Activated CD4-positive, CD25-positive, alpha-beta regulatory T cell treated with anti-CD3 and anti-CD28 coated beads, Interleukin-2, amount 50 U/mL, for 24 hours (primary cell): ENCODE results near the gene DMBX1.

ENCODE experiments used
- ATAC-seq, 2 donors: fragments of 150-1000 bp; cut with Tn5 transposase; one replicate each; pipeline ENCODE4 v1.10.0; 2021; ENCODE audit warnings: mild to moderate bottlenecking in 1 of 2, moderate library complexity in 1 of 2

The DMBX1 gene

GRCh38 chr1:46526013-46526690 lies 36.5 kb downstream of the DMBX1 start:
- no peak for ATAC-seq

DNA sequence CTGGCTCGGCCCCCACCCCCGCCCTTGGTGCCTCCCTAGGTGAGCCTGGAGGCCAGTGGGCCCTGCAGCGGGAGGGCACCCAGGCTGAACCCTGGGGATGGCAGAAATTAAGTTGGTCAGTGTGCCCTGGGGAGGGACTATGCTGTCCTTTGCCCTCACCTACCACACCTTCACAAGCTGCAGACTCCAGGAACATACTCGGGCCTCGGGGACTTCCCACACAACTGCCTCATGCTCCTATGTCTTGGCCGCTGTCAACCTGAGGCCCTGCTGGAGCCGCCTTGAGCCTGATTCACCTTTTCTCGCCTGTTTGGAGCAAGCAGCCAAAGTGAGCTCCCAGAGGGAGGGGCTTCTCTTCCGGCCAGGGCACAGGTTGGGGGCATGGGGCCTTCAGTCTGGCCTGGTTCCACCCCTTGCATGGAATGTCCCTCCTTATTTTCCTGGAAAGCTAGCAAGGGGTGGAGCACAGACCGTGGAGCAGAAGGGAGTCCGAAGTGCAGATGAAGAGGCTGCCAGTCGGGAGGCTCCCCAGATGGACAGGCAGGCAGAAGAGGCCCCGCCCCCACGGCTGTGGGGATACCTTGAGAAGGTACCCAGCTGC lies 37.2 kb downstream of the DMBX1 start:
- no peak for ATAC-seq

GRCh38 chr1:46527474-46528296 lies 38.0 kb downstream of the DMBX1 start:
- peak; percentile 52 to 66 for ATAC-seq

DNA sequence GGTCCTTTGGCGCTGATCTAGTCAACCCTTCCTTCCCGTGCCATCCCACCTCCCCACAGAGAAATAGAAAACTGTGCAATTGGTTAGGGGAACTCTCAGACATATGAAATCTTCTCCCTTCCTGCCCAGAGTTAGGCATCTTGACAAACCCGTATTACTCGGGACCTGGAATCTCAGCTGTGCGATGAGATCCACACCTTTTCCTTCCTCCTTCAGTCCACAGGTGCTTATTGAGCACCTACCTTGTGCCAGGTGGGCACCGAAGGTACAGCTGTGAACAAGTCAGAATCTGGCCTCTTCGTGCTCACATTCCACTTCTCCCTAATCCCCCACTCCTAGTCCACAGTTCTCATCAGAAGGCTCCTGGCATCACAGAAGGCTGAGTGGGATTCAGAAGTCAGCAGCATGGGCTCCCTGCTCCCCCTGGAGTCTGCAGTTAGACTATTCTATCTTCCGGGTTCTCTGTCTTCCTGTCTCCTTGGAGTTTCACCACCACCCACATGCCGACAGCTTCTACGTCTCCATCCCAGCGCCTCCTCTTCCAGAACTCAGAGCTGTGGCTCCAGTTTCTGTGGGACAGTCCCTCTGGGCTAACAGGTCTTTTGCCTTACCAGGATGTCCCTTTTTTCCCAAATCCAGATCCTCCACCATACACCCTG lies 38.8 kb downstream of the DMBX1 start:
- ATAC-seq: no peak

DNA sequence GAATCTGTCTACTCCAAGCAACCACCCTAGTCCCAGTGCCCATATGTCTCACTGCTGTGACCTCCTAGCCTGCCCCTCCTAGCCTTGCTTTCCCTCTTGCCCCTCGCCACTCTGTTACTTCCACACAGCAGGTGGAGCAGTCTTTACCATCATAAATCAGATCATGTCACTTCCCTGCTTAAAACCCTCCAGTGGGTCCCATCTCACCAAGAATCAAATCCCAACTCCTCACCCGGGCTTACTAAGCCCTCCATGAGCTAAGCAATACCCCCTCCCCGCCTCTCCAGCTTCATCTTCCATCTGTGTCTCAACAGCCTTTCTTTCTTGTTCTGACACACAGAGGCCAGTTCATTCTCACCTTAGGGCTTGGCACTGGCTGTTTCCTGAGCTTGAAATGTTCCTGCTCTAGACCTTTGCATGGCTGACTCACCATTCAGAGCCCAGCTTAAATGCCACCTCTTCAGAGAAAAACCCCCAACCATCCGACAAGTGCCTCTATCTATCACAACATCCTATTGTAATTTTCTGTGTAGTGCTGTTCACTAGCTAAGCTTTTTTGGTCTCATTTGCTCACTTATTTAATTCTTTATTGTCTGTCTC lies 39.5 kb downstream of the DMBX1 start:
- ATAC-seq: peak; percentile 46 to 56

GRCh38 chr1:46530311-46530710 lies 40.7 kb downstream of the DMBX1 start:
- ATAC-seq: no peak

DNA sequence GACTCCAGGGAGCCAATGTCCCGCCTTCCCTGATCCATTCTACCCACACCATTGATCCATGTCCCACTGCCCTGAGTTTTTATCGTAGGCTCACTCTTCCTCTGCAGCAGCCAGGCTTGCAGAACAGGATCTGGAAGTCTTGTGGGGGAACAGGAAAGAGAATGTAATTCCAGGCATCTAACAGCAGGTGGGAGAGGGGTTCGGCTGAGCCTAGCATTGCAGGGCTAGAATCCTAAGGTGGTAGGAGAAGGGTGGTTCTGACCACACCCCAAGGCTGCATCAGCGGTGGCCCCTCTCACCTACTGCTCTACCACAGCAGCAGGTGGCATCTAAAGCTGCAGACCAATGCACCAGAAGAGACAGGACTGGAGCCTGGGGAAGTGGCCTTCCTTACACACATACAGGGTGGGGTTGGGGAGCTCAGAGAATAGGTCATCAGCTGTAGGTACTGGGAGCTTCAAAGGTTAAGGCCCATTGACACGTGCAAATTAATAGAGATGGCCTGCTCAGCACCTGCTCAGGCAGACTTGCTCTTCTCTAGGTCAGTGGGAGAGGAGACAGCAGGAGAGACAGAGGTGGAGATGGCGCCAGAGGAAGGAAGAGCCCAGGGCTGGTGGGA lies 41.3 kb downstream of the DMBX1 start:
- ATAC-seq: no peak

GRCh38 chr1:46532095-46532494 lies 42.5 kb downstream of the DMBX1 start:
- ATAC-seq: no peak

DNA sequence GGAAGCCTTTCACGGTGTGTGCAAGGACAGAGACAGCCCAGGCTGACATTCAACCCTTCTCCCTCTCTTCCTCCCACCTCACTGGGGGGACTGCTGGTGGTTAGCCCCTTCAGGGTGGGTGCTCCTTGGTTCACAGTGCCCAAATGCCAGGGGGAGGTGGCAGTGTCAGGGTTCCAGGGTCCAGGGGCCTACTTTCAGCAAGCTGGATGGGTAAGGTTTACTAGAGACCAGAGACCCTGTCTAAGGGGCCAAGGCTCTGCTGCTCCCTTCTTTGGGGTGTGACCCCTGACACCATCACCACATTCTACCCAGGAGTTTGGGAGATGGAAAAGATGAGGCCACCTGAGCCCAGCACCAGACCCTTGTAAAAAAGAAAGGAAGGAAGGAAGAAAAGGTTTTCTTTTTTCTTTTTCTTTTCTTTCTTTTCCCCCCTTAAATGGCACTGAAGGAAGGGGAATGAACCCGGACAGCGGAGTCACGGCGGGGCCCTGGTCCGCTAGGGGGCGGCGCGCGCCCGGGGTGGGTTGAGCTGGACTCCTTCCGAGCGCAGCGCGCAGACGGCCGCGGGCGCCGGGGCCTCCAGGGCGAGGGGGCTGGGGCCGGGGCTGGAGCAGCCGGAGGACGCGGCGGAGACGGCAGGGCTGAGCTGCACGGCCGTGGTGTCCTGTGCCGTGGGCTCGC lies 43.0 kb downstream of the DMBX1 start:
- ATAC-seq: peak; percentile 69 to 79

DNA sequence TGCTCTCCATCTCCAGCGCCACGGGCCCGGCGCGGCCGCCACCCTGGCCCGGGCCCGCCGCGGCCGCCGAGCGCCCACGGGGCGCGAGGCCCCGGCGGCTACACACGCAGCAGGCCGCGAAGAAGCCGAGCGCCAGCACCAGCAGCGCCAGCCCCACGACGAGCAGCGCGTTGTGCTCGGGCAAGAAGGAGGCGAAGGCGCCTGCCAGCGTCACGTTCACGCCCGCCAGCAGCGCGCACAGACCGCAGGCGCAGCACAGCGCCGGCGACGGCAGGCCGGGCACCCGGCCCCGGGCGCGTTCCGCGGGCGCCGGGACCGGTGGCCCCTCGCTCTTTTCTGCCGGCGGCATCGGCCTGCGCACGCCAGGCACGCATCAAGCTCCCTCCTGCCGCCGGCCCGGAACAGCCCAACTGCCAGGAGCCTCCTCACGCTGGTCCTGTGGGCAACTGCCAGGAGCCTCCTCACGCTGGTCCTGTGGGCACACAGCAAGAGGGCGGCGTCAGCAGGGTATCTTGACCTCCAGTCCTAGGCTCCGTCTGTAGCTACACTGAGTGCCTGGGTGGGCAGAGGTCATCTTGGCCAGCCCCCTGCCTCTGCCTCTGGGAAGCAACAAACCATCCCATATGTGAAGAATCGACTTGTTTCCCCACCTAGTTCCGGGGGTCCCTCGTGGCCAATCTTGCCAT lies 43.7 kb downstream of the DMBX1 start:
- peak; percentile 56 to 63 for ATAC-seq

GRCh38 chr1:46535063-46535462 lies 45.4 kb downstream of the DMBX1 start:
- no peak for ATAC-seq

- ATAC-seq: no peak
These were observed 46.9 kb downstream of the DMBX1 start for GRCh38 chr1:46536527-46536926.

- no peak for ATAC-seq
These were observed 48.0 kb downstream of the DMBX1 start for GRCh38 chr1:46537651-46538050.

GRCh38 chr1:46538147-46538546 lies 48.5 kb downstream of the DMBX1 start:
- ATAC-seq: no peak
